NCI-H345 treated with DMSO at 0.1 percent for 48 hours (cell line): ENCODE results near the gene CARD19.

Experiments used
- DNase-seq: peaks from one replicate; lab custom pipeline; 2025; ENCODE audit not compliant: unreplicated experiment; lab: John Stamatoyannopoulos, UW

Gene CARD19

DNA sequence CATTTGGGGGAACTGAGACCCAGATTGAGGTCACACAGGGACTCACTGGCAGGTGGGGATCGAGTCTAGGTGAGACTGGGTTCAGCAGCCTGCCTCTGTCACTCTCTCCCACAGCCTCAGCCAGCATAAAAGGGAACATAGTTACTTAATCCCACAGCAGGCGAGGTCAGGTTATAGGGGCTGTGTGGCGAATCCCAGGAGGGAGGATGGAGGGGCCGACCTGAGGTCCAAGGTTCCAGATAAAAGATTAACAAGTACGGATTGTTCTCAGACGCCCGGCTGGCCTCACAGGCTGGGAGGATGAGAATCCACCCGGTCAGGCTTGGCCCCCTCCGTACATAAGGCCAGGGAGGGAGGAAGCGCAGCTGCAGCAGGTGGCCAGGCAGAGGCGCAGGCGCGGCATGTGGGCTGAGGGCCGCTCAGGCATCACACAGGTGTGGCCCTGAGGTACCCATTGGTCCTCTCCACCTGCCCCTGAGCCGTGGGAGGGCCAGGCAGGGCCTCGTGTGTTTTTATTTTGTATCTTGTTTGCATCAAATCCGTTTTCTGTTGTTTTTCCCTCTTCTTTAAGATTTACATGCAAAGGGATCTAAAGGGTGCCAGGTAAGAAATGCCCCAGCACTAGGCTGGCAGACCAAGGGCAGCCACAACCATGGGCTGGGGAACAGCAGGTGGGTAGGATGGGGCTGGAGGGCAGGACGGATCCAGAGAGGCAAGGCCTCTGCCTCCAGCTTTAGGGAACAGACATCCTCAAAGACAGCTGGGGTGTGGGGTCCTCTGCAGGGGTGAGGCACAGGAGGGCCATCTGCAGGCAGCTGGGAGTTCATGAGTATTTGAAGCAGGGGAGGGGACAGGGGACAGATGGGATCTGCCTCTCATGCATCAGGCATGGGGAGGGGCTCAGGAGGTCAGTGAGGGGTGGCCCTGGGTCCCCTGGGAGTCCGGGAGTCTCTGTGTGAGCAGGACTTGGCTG is 33.9 kb upstream of the CARD19 start:
- DNase-seq = no peak

DNA sequence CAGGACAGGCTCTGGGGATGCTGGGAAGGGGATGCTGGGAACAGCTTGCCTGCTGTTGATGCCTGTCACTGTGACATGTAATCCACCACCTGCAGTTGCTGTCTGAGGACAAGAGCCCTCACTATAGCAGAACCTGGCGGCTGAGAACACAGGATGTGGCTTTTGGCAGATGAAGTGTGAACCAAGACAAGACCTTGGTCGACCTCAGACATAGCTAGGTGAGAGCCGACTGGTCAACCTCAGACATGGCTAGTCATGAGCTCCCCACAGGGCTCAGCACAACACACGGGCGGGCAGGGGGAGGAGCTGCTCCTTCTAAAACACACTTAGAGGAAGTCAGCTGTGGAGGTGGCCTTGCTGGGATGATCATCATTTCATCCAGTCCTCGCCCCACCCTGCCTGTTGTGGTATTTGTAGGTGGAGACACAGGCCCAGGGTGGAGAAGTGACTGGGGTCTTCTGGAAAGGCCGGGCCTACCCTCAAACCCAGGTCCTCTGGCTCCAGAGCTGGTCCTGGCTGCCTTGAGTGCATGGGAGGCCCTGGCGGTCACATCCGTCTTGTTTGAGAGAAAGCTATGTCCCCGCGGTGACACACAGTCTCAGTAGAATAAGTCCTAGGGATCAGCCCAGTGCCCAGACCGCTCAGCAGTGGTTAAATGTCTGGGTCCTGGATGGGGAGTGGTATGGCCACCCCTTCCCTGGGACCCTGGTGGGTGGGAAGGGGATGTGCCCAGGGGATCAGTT is 31.5 kb upstream of the CARD19 start:
- no peak for DNase-seq

DNA sequence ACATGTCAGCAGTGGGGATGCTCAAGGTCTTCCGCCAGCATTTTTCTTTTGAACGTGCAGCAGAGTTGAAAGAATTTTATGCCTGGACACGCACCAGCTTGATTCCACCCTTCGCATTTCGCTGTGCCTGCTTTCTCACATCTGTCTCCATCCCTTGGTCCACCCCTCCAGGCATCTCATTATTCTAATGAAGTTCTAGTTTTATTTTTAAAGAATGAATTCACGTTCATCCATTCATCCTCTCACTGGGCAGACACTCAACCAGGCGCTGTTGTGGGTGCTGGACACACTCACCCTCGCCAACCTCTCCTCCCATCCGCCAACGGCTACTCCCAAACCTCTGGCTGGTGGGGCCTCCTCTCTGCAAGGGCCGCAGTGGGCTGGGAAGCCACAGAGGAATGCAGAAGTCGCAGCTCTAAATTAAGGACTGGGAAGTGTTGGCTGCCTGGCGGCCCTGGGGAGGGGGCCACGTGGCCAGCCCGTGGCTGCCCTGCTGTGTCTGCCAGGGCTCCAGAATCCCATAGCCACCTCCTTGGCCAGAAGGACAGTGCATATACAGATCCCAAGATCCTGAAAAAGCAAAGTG is 30.8 kb upstream of the CARD19 start:
- no peak for DNase-seq

DNA sequence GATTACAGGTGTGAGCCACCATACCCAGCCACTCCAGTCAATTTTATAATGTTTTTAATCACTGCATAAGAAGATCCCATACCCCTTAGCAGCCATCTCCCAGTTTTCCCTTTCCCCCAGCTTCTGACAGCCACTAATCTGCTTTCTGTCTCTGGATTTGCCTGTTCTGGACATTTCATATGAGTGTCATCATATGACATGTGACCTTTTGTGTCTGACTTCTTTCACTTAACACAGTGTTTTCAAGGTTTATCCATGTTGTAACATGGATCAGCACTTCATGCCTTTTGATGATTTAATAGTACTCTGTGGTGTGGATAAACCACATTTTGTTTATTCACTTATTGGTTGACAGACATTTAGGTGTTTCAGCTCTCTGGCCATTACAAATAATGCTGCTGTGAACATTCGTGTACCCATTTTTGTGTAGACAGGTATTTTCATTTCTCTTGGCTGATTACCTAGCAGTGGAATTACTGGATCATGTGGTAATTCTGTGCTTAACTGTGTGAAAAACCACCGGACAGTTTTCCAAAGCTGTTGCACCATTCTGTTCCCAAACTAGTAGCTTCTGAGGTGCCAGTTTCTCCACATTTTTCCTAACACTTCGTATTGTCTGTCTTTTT is 28.9 kb upstream of the CARD19 start:
- DNase-seq = no peak

DNA sequence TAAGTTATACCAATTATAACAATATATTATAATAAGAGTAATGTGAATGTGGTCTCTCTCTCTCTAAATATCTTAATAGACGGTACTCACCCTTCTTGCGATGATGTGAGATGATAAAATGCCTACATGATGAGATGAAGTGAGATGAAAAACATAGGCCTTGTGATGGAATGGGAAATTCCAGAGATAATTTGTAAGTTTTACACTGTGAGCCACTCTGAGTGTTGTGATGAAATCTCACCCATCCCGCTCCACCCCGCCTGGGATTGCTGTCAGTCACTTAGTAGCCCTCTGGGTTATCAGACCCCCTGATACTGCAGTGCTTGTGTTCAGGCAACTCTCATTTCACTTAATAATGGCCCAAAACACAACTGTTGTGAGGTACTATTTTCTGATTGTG is 27.1 kb upstream of the CARD19 start:
- no peak for DNase-seq

DNA sequence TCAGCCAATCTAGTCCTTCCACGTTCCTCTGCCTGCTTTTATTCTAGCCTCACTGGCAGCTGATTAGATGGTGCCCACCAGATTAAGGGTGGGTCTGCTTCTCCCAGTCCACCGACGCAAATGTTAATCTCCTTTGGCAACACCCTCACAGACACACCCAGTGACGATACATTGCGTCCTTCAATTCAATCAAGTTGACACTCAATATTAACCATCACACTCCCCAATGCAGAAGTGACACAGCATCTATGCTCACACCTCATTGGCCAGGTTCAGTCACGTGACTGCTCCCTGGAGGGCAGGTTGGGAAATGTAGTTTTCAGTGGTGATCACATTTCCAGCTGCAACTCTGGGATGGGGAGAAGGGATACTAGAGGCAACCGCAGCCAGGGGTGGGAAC is 24.6 kb upstream of the CARD19 start:
- no peak for DNase-seq

DNA sequence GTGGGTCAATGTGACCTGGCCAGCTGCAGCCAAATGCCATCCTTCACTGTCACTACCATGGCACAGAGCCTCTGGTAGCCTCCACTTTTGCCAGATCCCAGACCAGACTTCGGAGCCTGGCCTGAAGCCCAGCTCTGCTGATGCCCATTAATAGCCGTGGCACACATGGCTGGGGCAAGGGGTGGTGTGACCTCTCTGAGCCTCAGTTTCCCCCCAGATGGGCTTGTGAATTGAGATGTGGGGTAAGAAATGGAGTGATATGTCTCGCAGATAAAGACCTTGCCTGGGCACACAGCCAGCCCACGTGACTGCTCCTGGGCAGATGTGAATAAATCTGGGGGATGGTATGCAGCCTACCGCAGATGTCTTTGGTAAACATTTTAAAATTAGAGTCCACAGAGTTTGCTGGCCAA is 23.6 kb upstream of the CARD19 start:
- no peak for DNase-seq

DNA sequence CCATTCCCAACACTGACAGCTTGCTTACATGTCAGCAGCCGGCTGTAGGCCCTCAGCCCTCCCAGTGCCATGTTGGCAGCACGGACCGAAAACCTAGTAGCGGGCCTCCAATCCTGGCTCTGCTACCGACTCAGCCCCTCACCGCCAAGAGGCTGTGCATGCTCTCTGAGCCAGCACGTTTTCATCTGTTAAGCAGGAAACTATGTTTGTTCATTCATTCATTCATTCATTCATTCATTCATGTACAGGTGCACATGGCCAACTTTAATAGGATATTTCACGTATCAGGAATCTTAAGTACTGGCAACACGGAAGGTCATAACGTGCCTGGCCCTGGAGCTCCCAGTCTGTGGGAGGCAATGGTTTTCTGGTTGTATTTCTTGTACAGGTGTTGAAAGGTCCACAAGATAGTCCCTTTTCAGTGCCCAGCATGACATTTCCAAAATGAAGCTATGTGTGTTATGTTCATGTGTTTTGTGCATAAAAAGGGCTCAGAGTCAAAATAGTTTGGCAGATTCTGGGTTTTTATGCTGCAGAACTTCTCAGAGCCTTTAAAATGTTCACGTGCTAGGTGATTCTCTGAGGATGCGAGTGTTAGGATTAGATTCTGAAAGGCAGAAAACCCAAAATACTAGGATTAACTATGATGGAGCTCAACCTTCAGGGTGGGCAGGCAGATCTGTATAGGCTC is 19.8 kb upstream of the CARD19 start:
- DNase-seq = no peak

DNA sequence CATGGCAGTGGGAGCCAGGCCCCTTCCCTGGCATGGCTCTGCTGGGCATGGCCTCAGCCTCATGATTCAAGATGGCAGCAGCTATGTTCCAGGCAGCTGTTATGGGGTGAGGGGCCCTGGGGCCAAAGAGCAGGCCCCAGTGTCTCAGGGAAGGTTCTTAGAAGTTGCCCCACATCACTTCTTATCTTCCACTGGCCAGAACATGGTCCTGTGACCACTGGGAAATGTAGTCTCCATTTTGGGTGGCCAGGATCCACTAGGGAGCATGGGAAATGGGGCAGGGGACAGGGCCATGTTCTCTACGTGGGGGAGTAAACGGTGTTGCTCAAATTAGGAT is 19.3 kb upstream of the CARD19 start:
- no peak for DNase-seq

DNA sequence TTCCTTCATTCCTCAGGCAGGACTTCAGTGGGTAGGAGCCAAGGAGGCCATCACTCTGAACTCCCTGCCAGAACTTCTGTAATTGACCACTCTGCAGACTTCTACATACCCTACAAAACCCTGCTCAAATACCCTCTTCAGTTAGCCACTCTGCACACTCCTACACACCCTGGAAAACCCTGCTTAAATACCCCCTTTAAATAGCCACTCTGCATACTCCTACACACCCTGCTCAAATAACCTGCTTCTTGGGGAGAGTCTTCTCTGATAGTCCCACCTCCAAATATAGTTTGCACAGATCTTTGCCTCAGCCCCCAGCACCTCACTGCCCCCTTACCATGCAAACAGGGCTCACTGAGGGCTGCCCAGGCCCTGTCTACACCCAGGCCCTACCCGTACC is 18.6 kb upstream of the CARD19 start:
- DNase-seq = no peak

DNA sequence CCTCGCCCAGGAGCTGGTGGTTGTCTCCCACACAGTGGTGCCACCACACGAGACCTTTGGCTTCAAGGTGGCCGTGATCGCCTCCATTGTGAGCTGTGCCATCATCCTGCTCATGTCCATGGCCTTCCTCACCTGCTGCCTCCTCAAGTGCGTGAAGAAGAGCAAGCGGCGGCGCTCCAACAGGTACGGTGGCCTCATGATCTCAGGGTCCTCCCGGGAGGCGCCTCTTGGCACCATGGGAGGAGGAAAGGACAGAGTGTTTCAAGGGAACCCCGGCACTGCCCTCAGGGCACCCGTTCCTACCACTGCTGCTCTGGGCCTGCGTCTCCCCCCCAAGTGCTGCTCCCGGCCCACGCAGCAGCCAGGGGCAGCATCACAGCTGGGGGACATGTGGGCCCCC is 18.2 kb upstream of the CARD19 start:
- no peak for DNase-seq

DNA sequence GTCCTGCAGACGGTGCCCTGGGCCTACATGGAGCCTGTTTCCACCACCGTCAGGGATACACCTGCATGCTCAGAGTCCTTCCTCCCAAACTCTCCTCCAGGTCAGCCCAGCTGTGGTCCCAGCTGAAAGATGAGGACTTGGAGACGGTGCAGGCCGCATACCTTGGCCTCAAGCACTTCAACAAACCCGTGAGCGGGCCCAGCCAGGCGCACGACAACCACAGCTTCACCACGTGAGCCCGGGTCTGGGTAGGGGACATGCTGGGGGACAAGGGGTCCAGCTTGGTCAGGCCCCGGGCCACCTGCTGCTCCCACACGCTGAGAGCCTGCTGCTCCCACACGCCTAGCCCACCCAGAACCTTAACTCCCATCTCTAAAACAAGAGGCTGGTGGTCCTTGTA is 16.6 kb upstream of the CARD19 start:
- DNase-seq = no peak

DNA sequence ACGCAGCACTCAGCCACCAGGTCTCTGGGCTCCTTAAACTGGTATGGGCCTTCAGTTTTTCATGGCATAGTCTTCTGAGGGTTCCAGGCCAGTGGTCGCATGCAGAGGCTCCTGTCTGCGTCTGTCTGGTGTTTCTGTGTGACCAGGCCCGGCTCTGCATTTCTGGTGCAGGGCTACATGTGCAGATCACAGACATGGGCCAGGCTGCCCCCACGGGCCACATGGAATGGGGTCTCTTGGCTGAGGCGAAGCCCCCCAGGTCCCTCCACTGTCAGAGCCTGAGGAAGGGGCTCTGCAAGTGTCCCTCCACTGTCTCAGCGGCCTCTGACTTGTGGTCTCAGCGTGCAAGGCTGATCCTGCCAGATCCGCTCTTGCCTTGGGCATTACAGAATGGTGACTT is 15.6 kb upstream of the CARD19 start:
- no peak for DNase-seq

DNA sequence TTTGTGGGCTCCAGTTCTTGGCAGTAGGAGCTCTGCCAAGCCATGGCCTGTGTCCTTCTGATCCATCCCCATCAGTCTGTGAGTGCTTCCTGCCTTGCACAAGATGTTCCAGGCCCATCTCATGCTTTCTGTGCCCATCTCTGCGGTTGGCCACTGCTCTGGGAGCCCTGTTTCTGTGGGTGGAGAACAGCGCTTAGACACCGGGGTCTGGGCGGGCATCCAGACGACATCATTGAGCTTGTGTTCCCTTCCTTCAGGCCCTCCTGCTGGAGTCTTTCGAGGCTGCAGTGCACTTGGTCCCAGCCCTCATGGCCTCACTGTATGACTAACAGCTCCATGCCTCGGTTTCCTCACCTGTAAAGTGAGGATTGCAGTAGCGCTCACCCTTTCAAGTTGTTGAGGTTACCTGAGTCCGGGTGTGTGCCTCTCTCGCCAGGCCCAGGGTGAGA is 14.9 kb upstream of the CARD19 start:
- no peak for DNase-seq

DNA sequence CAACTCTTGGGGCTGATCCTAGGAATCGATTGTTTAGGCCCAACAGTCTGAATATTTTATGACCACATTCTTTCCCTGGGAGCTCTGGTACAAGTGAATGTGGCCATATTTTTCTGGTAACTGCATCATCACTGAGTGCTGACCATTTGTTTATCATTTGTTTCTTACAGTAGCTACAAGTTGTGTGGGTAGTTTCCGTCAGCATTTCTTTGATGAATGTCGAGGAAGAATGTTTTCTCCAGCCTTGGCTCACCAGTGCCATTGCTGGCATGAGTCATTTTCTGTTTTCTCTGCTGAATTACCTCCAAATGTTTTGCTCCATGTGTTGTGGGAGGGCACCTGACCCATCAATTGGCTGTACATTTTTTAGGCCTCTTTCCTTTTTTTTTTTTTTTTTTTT is 14.1 kb upstream of the CARD19 start:
- DNase-seq = no peak

DNA sequence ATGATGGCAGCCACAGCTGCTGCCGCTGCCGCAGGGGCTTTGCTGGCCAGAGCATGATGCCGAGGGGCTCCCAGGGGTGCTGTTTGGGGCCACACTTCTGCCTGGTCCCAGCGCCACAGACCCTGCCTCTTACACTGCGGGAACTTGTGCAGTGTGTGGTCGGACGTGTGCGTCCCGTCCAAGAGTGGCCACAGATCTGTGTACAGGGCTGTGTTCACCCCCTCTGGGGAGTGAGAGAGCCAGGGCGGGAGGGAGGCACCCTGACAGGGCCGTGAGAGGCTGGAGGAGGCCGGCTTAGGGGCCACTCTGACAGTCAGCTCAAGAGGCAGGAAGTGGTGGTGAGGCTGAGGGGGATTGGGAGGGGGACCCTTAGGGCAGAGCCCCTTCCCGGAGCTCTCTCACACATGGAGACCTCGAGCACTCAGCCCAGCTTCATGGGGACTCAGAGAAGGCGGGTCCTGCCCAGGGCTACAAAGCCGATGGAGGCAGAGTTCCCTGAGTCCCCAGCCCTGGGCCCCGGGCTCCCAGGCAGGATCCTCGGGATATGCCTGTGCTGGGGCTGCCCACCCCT is 13.1 kb upstream of the CARD19 start:
- DNase-seq = no peak

DNA sequence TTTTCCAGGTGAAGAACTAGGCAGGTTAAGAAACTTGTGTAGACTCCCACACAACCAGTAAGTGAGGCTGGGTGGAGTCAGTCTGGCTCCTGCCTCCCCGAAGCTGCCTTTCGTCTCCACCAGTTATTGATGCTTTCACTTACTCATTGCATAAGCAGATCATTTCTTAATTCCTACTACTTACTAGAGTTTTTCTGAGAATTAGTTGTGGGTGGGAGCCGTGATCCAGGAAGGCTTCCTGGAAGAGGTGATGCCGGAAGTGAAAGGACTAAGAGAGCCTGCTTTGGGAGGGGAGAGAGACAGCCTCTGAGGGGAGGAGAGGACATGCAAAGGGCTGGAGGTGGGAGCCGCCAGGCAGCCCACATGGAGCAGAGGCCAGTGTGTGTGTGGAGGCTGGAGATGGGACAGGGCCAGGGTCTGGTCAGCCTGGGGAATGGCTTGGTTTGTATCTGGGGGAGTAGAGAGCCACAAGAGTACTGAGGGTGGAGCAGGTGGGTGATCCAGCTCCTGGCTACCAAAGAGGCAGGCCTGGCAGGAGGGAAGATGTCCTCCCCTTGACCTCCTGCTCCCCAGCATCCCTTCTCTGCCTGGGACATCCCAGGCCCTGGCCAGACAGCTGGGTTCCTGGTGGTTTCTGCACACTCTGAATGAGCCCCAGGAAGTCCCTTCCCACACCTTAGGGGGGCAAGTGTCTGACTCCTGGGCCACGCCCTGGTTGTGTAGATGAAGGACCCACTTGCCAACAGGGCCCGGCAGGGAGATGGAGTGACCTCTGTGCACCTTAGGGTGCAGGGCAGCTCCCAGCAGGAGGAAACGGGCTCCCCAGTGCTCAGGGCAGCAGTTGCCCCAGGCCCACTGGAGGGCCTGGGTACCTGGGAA is 12.2 kb upstream of the CARD19 start:
- no peak for DNase-seq

DNA sequence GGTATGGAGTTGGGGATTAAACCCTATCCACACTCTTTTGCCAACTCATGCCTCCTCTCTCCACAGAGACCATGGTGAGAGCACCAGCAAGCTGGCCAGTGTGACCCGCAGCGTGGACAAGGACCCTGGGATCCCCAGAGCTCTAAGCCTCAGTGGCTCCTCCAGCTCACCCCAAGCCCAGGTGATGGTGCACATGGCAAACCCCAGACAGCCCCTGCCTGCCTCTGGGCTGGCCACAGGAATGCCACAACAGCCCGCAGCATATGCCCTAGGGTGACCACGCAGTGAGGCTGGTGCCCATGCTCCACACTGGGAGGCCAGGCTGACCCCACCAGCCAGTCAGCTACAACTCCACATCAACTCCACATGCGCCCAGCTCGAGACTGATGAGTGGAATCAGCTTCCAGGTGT is 11.5 kb upstream of the CARD19 start:
- no peak for DNase-seq

DNA sequence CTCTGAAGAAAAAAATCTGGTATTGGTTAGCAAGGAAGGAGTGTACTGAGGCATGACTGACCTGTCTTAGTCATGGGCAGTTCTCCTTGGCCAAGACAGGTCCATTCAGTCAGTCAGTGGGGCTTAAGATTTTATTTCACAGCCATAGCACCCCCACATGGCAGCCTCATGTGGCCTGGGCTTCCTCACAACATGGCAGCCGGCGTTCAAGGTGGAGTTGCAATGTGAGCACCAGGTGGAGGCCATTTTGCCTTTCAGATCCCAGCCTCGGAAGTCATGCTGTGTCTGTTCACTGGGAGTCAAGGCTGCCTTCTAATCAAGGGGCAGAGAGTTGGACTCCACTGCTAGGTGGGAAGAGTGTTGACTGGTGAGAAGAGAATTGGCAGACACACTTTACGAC is 10.3 kb upstream of the CARD19 start:
- no peak for DNase-seq
